Nephron (organoid): ENCODE data around the gene B3GNT9.

Source experiments
- H3K27ac Mint-ChIP-seq, 3 experiments: 2 replicates each; pipeline ENCODE4 v1.8.0; 2020; ENCODE audit warnings: mixed read lengths in 3 of 3, mild to moderate bottlenecking in 2 of 3, moderate library complexity in 1 of 3
- H3K27me3 Mint-ChIP-seq: 2 replicates; pipeline ENCODE4 v1.8.0; 2021; ENCODE audit warnings: low read depth, mild to moderate bottlenecking, moderate library complexity, mixed read lengths
- H3K36me3 Mint-ChIP-seq: 2 replicates; pipeline ENCODE4 v1.8.0; 2020; ENCODE audit warnings: low read depth, mixed read lengths
- H3K4me1 Mint-ChIP-seq: 2 replicates; pipeline ENCODE4 v1.8.0; 2020; ENCODE audit warnings: mixed read lengths
- H3K4me3 Mint-ChIP-seq, 3 experiments: 2 replicates each; pipeline ENCODE4 v1.8.0; 2020; ENCODE audit warnings: mild to moderate bottlenecking in 3 of 3, mixed read lengths in 3 of 3, moderate library complexity in 2 of 3
- H3K9me3 Mint-ChIP-seq: 2 replicates; pipeline ENCODE4 v1.8.0; 2020; ENCODE audit warnings: mixed read lengths
- TF ChIP-seq, protein P1 (sequence below), 3 experiments: fragments of 200-600 bp; sonication (generic); IDR thresholded peaks; one replicate each; pipeline ENCODE4 v1.5.0; 2021; ENCODE audit warnings: antibody characterized with exemption in 3 of 3; ENCODE audit not compliant: unreplicated experiment in 3 of 3

B3GNT9 gene

DNA sequence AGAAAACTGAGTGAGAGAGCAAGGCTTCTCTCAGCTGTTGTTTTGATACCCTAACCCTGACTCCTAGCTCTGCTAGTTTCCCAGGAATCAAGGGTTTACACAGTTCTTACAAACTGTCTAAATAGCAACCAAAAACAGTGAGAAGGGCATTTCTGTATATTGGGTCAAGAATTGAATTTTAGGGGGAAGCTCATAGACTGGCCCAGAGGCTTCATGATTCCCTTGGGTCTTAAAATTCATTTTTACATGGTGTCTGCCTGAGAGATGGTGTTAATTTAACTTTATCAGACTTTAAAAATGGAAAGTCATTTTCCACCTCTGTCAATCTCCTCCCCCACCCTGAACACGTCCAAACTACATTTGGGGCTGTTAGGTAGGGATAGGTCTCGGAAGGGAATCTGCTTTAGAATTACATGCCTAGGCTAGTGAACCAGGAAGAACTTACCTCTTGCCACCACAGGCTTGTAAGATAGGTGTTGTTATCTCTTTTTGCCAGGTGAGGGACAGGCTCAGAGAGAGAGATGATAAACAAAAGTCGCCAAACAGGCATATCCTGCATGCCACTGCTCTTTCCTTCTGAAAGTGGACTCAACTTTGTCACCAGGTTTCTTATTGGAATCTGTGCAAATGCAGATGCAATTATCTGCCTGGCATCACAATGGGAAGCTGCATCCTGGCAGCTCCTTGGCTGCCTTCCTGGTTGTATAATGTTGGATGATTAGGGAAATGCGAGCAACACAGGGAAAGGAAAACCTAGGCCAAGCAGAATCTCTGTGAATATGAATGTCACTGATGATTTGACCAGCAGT is 38.0 kb downstream of the B3GNT9 start:
- Mint-ChIP-seq H3K9me3 (no peaks in the 10 kb centered on the region), H3K4me1 (peaks cover 30% of the 10 kb centered on the region), H3K27ac (no peak overlapping the region), H3K36me3 (peaks cover 15% of the 10 kb centered on the region), H3K27me3 (peaks cover 3% of the 10 kb centered on the region), H3K4me3 (peak overlapping the region in 2 of 3 experiments; percentile 40 to 59)
- TF ChIP-seq, protein P1, sequence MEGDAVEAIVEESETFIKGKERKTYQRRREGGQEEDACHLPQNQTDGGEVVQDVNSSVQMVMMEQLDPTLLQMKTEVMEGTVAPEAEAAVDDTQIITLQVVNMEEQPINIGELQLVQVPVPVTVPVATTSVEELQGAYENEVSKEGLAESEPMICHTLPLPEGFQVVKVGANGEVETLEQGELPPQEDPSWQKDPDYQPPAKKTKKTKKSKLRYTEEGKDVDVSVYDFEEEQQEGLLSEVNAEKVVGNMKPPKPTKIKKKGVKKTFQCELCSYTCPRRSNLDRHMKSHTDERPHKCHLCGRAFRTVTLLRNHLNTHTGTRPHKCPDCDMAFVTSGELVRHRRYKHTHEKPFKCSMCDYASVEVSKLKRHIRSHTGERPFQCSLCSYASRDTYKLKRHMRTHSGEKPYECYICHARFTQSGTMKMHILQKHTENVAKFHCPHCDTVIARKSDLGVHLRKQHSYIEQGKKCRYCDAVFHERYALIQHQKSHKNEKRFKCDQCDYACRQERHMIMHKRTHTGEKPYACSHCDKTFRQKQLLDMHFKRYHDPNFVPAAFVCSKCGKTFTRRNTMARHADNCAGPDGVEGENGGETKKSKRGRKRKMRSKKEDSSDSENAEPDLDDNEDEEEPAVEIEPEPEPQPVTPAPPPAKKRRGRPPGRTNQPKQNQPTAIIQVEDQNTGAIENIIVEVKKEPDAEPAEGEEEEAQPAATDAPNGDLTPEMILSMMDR (IDR thresholded peaks at IDR 0.05; ENCODE audit: unreplicated experiment in 3 of 3), result no peak

DNA sequence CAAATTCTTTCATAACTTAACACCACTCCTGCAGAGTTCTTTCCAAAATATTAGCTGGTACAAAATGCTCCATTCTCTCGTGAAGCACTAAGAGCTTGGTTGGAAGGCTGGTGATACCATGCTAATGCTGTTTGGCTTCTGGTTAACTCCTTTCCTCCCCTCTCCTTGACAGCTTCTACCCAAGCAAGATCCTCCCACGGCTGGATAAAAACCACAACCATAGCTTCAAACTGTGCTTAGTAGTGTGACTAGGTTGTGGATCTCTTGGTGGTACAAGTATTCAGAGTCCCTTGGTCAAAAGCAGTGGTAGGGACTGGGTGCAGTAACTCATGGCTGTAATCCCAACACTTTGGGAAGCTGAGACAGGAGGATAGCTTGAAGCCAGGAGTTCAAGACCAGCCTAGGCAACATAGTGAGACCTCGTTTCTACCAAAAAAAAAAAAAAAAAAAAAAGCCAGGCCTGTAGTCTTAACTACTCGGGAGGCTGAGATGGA is 38.8 kb downstream of the B3GNT9 start:
- Mint-ChIP-seq H3K9me3 (no peaks in the 10 kb centered on the region), H3K36me3 (peaks cover 15% of the 10 kb centered on the region), H3K27ac (no peak overlapping the region), H3K27me3 (peaks cover 3% of the 10 kb centered on the region), H3K4me1 (peaks cover 30% of the 10 kb centered on the region), H3K4me3 (peak overlapping the region; percentile 99 to 100 (median 100))
- TF ChIP-seq, protein P1 (IDR thresholded peaks at IDR 0.05; ENCODE audit: unreplicated experiment in 3 of 3), result no peak

DNA sequence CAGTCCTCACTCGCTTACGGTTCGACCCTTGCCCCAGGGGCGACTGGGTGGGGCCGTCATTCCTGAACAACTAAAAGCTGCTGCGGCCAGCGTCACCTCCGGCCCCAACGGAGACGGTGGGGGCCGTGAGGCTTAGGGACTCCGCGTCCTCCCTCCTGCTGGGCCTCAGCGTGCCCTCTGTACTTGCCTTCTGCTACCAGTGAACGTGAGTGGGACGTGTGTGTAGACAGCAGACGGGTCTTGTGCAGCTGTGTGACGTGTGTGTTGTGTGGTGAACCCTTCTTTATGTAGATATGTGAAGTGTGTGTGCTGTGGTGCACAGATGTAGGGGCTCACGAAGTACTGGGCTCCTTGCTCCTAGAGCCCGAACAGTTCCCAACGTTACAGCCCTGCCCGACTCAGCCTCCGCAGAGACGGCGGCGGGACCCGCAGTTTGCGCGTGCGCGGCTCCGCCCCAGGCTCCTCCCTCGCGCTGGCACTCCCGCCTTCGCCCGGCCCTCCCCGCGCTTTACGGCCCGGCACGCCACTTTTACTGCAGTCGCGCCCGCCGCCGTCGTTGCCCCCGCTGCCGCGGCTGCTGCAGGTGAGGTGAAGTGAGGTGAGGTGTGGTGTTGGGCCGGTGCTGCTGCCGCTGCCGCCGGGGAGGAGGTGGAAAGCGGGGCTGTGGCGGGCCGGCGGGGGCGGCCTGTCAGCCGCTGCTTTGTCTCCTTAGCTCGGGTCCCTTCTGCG is 41.2 kb downstream of the B3GNT9 start, which contains the start of gene PHAF1:
PHAF1 (plus strand) TSS at position 535 of the 729 bp plus-strand sequence. CDS start 235 bp downstream, outside the sequence.
- H3K27me3 Mint-ChIP-seq, result peaks cover 3% of the 10 kb centered on the region
- TF ChIP-seq, protein P1 (IDR thresholded peaks at IDR 0.05; ENCODE audit: unreplicated experiment in 3 of 3), result no peak
- peaks cover 35% of the 10 kb centered on the region for H3K4me1 Mint-ChIP-seq
- H3K27ac Mint-ChIP-seq, result peak within 1 kb of the TSS; percentile 98 to 99 (median 98)
- H3K9me3 Mint-ChIP-seq, result no peaks in the 10 kb centered on the region
- H3K4me3 Mint-ChIP-seq, result peak within 1 kb of the TSS; percentile 99 to 100 (median 100)
- peaks cover 11% of the 10 kb centered on the region for H3K36me3 Mint-ChIP-seq

DNA sequence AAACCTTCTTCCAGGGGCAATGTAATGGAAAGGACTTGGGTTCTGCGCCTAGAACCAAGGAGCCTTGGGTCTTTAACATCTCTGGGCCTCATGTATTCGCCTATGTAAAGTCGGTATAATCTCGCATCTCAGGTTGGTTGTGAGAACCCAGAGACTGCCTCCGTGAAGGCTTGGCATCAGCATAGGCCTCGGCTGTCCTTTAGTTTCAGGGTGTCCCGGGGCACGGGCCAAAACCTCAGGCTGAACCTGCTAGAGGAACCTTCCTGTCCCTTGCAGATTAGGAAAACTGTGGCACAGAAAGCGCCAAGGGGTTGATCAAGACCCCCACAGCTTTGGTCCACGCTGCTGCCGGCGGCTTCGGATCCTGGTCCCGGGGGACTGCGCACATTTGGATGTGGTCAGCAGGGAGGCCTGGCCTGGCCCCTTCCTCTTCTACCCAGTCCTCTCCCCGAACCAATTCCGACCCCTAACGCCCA is 41.8 kb downstream of the B3GNT9 start:
- Mint-ChIP-seq H3K9me3 (no peaks in the 10 kb centered on the region), H3K27ac (peak overlapping the region; percentile 98 to 99 (median 98)), H3K36me3 (peaks cover 11% of the 10 kb centered on the region), H3K27me3 (peaks cover 3% of the 10 kb centered on the region), H3K4me3 (peak overlapping the region; percentile 99 to 100 (median 100)), H3K4me1 (peaks cover 40% of the 10 kb centered on the region)
- TF ChIP-seq, protein P1 (IDR thresholded peaks at IDR 0.05; ENCODE audit: unreplicated experiment in 3 of 3), result no peak

DNA sequence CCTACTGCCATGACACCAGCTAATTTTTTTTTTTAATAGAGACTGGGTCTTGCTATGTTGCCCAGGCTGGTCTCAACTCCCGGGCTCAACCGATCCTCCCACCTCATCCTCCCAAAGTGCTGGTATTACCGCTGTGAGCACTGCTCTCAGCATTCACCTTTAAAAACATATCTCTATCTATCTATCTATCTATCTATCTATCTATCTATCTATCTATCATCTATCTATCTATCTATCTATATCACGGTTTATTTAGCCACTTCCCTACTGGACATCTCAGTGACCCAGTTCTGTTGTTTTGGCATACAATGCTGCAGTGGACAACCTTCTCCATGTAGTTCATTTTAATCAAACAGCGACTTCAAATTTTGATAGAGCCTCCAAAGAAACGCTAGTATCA is 42.3 kb downstream of the B3GNT9 start:
- Mint-ChIP-seq H3K27me3 (peaks cover 3% of the 10 kb centered on the region), H3K4me3 (peak overlapping the region; percentile 54 to 100 (median 100)), H3K27ac (peak overlapping the region; percentile 11 to 99 (median 98)), H3K9me3 (no peaks in the 10 kb centered on the region), H3K4me1 (peaks cover 40% of the 10 kb centered on the region), H3K36me3 (peaks cover 11% of the 10 kb centered on the region)
- TF ChIP-seq, protein P1 (IDR thresholded peaks at IDR 0.05; ENCODE audit: unreplicated experiment in 3 of 3), result no peak
